Esophagus squamous epithelium (tissue), 5 donors: ENCODE measurements around the gene SREBF2. TPM values are rescaled to one million over a fixed set of nuclear protein-coding genes. Genes with fewer than 3 reads are reported as not detected.

Source experiments
- DNase-seq: peaks from one replicate; lab custom pipeline; 2025; lab: John Stamatoyannopoulos, UW
- H3K27ac ChIP-seq, 4 donors: fragments of 200-600 bp; sonication (generic); one replicate each; pipeline ENCODE4 v1.5.1; 2016 to 2019; ENCODE audit warnings: mild to moderate bottlenecking in 1 of 4
- H3K27me3 ChIP-seq, 4 donors: fragments of 200-600 bp; sonication (generic); 1 replicate in 3 of 4; 2 replicates in 1 of 4; pipeline versions ENCODE4 v1.5.1 to v1.6.0; 2017 to 2021; ENCODE audit warnings: antibody characterized with exemption in 1 of 4
- H3K36me3 ChIP-seq, 3 donors: fragments of 200-600 bp; sonication (generic); one replicate each; pipeline ENCODE4 v1.5.1; 2016 to 2019
- H3K4me1 ChIP-seq, 3 donors: fragments of 200-600 bp; sonication (generic); one replicate each; pipeline ENCODE4 v1.5.1; 2017 to 2019
- H3K4me3 ChIP-seq, 4 donors: fragments of 200-600 bp; sonication (generic); 1 replicate in 3 of 4; 2 replicates in 1 of 4; pipeline ENCODE4 v1.5.1; 2016 to 2019; ENCODE audit warnings: mild to moderate bottlenecking in 2 of 4, moderate library complexity in 1 of 4
- H3K9me3 ChIP-seq, 3 donors: fragments of 200-600 bp; sonication (generic); one replicate each; pipeline ENCODE4 v1.5.1; 2016 to 2019
- POLR2A ChIP-seq, 4 donors: fragments of 450-650 bp; IDR thresholded peaks; one replicate each; pipeline ENCODE4 v1.6.1; 2017; ENCODE audit warnings: antibody characterized with exemption in 4 of 4, mild to moderate bottlenecking in 4 of 4, moderate library complexity in 3 of 4
- WGBS, 2 donors: methylation state at CpG; one replicate each; pipeline ENCODE4 v1.1.5; 2018; 5-methylcytosine and 5-hydroxymethylcytosine counted together
- intact Hi-C: fragments of 100-400 bp; cut with DNase I; formaldehyde crosslinking; loops from one replicate; pipeline ENCODE4 v1.15.0; 2022
- total RNA-seq, 4 donors: library from RNA; depleted of rRNA; stranded (reverse); fragments of >200 nt; gene quantifications; one replicate each; pipeline ENCODE4 v1.1.0, GENCODE V29; 2016
- TF ChIP-seq, protein P1 (sequence below), 6 experiments: fragments of 450-650 bp in 4 of 6; fragments of 200-600 bp in 2 of 6; sonication (generic) in 2 of 6; IDR thresholded peaks; one replicate each; pipeline ENCODE4 v1.5.1; 2016 to 2019; ENCODE audit warnings: antibody characterized with exemption in 6 of 6, mild to moderate bottlenecking in 4 of 6, moderate library complexity in 4 of 6
- donor health status: DM: yes; HTN: yes; CAD: no.

The SREBF2 gene
- total RNA-seq, 4 donors from 2014 or later = 72.8 to 138 (median 98.6) TPM

DNA sequence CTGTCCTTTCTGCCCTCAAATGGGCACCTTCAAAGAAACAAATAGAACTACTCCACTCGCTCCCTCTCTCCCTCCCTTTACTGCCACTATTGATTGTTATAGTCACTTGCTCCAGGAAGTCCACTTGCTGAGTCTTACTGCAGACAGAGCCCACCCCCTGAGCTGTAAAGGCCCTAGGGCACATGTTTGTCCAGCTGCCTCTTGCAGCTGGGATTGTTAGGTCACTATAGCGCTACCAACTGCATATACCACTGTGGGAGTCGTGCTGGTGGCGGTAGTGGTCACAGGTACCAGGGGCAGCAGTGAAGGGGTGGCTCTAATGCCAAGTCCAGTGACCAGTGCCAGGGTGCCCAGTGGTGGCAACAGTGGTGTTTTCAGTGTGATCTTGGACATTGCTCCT, 4.4 kb upstream of the SREBF2 start:
- Histone ChIP-seq H3K9me3 (no peaks in the 10 kb centered on the region), H3K4me1 (peaks cover 8 to 52% (median 18%) of the 10 kb centered on the region in 3 donors), H3K27ac (no peak overlapping the region), H3K27me3 (no peaks in the 10 kb centered on the region), H3K4me3 (no peak overlapping the region), H3K36me3 (peaks cover 0 to 11% (median 0%) of the 10 kb centered on the region in 3 donors)
- no peak for DNase-seq
- WGBS, 2 donors = 94 to 100% methylated on average over 4 of the region's 4 CpGs
- intact Hi-C loops = no loop called here
- no peak for TF ChIP-seq POLR2A (IDR thresholded peaks at IDR 0.05)
- TF ChIP-seq, protein P1, sequence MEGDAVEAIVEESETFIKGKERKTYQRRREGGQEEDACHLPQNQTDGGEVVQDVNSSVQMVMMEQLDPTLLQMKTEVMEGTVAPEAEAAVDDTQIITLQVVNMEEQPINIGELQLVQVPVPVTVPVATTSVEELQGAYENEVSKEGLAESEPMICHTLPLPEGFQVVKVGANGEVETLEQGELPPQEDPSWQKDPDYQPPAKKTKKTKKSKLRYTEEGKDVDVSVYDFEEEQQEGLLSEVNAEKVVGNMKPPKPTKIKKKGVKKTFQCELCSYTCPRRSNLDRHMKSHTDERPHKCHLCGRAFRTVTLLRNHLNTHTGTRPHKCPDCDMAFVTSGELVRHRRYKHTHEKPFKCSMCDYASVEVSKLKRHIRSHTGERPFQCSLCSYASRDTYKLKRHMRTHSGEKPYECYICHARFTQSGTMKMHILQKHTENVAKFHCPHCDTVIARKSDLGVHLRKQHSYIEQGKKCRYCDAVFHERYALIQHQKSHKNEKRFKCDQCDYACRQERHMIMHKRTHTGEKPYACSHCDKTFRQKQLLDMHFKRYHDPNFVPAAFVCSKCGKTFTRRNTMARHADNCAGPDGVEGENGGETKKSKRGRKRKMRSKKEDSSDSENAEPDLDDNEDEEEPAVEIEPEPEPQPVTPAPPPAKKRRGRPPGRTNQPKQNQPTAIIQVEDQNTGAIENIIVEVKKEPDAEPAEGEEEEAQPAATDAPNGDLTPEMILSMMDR (IDR thresholded peaks at IDR 0.05) = no peak

DNA sequence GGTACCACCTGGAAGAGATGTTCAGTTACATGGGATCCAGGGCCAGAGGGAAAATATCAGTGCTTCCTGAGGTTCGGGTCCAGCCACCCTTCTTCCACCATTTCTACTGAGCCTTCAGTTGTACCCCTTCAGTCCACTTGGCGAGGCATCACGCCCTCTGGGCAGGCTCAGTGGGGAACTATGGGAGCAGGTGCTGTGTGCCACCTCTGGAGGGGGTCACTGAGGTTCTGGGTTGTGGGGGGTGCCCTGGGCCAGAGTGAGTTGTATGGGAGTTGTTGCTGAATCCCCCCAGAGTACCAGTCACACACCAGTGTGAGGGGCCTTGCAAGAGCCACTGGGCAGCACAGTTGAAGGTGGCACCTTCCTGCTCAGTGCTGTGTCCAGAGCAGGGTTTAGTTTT, 2.7 kb upstream of the SREBF2 start:
- DNase-seq = no peak
- Histone ChIP-seq H3K9me3 (no peaks in the 10 kb centered on the region), H3K27me3 (no peaks in the 10 kb centered on the region), H3K27ac (peak overlapping the region in 1 of 4 donors; percentile 1), H3K4me1 (peaks cover 12 to 68% (median 22%) of the 10 kb centered on the region in 3 donors), H3K4me3 (no peak overlapping the region), H3K36me3 (peaks cover 0 to 11% (median 0%) of the 10 kb centered on the region in 3 donors)
- WGBS, 2 donors = 90% methylated on average over 2 of the region's 3 CpGs; no CpG with 5 or more reads in 1 of the 2 donors
- no peak for TF ChIP-seq POLR2A (IDR thresholded peaks at IDR 0.05)
- TF ChIP-seq, protein P1 (IDR thresholded peaks at IDR 0.05) = peak in 1 of 6 experiments; percentile 14
- intact Hi-C loops = no loop called here

DNA sequence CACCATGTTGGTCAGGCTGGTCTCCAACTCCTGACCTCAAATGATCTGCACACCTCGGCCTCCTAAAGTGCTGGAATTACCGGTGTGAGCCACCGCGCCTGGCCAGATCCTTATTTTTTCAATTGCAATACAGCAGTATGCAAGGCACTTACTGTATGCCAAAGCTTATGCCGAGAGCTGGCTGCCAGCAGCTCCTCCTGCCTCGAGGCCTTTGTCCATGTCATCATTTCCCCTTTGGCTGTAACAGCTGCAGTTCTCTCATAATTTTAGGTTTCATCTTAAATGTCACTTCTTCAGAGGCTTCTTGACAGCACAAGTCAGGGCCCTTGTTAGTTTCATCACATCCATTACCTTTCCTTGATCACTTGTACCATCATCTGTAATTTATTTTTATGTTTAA, 1.5 kb upstream of the SREBF2 start:
- peaks cover 0 to 12% (median 0%) of the 10 kb centered on the region in 3 donors for H3K36me3 ChIP-seq
- H3K27ac ChIP-seq = peak overlapping the region in 3 of 4 donors; percentile 25 to 99 (median 99)

DNA sequence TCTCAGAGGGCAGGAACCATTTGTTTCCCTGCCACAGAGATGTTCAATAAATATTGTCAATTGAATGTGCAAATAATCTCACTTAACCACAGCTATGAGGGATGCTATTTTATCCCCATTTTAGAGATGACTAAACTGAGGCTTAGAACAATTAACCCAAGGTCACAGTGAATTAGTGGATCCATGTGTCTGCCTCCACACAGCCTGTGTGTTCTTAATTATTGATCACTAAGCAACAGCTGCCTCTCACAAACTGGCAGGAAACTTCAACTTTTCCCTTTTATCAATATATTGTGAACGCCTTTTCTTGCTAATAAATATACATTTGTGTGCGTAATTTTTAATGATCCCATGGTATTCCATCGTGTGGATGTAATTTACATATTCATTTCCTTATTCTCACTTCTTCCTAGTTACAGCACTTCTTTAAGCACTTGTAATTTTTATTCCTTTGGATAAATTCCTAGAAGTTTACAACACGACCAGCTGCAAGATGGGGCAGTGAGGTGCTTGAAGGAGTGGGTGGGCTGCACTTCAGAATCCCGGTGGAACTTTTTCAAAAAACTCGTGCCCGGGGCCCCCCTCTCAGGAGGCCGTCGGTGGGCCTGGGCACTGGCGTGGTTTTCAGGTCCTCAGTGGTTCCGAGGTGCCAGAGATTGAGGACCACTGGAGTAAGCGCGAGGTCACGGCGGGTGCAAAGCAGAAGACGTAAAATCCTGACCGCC, 915 bp upstream of the SREBF2 start:
- peaks cover 0 to 18% (median 0%) of the 10 kb centered on the region in 3 donors for H3K36me3 ChIP-seq
- H3K27me3 ChIP-seq = no peaks in the 10 kb centered on the region
- peaks cover 4 to 68% (median 24%) of the 10 kb centered on the region in 3 donors for H3K4me1 ChIP-seq
- peak overlapping the region; percentile 98 to 99 (median 99) for H3K27ac ChIP-seq
- DNase-seq = no peak
- intact Hi-C loops = no loop called here
- H3K4me3 ChIP-seq = peak overlapping the region; percentile 78 to 96 (median 86)
- H3K9me3 ChIP-seq = no peaks in the 10 kb centered on the region
- TF ChIP-seq, protein P1 (IDR thresholded peaks at IDR 0.05) = no peak
- WGBS, 2 donors = 19 to 28% methylated on average over 7 to 10 of the region's 17 CpGs

More for the DNA sequence above, 1.5 kb upstream of the SREBF2 start:
- Histone ChIP-seq H3K4me3 (no peak overlapping the region), H3K9me3 (no peaks in the 10 kb centered on the region), H3K27me3 (no peaks in the 10 kb centered on the region), H3K4me1 (peaks cover 9 to 68% (median 28%) of the 10 kb centered on the region in 3 donors)
- DNase-seq = no peak
- TF ChIP-seq, protein P1 (IDR thresholded peaks at IDR 0.05) = no peak
- TF ChIP-seq POLR2A (IDR thresholded peaks at IDR 0.05) = no peak
- 32 to 65% methylated on average over 6 of the region's 6 CpGs for WGBS, 2 donors
- intact Hi-C loops = no loop called here

DNA sequence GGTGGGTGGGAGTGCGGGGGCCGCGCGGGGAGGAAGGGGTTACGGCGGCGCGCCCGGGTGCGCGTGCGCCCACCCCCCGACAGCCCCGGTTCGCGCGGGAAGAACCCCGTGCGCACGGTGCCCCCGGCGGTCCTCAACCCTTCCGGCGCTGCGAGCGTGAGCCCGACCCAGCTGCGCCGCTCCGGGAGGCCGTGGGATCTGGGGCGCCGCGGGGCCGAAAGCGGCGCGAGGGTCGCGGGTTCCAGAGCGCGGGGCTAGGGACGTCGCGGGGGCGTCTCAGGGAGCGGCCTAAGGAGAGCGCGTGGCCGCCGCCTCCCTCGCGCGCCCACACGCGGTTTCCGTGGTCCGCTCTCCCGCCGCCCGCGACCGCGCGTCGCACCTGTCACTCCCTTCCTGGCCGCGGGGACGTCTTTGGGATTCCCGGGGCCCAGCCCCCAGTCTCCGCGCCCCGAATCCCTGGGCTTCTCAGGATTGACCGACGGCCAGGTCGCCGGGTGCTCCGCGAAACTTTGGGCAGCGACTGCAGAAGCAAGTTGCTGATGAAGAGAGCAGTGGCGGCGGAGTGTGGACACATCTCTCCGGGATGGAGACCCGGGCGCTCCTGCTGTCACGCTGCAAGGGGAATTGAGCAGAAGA, 582 bp downstream of the SREBF2 start:
- Histone ChIP-seq H3K4me1 (peaks cover 10 to 77% (median 25%) of the 10 kb centered on the region in 3 donors), H3K27ac (peak overlapping the region; percentile 98 to 99 (median 99)), H3K36me3 (peaks cover 0 to 22% (median 0%) of the 10 kb centered on the region in 3 donors), H3K27me3 (no peaks in the 10 kb centered on the region), H3K4me3 (peak overlapping the region; percentile 78 to 96 (median 86)), H3K9me3 (no peaks in the 10 kb centered on the region)
- WGBS, 2 donors = 0 to 20% methylated on average over 1 to 4 of the region's 86 CpGs
- TF ChIP-seq, protein P1 (IDR thresholded peaks at IDR 0.05) = peak in 1 of 6 experiments; percentile 21
- TF ChIP-seq POLR2A (IDR thresholded peaks at IDR 0.05) = no peak
- intact Hi-C loops = no loop called here
- no peak for DNase-seq
